HG03025 (cell line): ENCODE data around the gene NHS.

ENCODE experiments used
- ATAC-seq: cut with Tn5 transposase; IDR thresholded peaks from one replicate; pipeline ENCODE4 v1.9.1; 2021; ENCODE audit warnings: mild to moderate bottlenecking, moderate library complexity; ENCODE audit not compliant: unreplicated experiment, low FRiP score

The NHS gene

GRCh38 chrX:17705211-17705610 is 330.2 kb downstream of the NHS start:
- ATAC-seq: no peak

DNA sequence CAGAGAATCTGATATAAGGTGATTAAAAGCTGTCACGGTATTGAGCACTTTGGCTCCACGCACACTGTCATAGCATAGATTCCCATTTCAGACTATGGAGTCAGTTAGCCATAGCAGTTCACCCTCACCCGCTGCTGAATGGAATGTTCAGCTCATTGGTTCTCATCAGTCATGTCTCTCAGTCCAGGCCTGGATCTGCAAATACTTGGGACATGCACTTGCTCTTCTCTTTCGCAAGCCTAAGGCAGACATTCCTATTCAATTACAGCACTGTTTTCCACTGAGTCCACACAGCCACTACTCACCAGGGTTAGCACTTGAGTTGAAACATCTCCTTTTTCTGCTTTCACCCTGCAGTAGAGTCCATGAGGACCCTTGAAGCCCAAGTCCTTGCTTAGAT is 331.7 kb downstream of the NHS start:
- ATAC-seq: no peak

DNA sequence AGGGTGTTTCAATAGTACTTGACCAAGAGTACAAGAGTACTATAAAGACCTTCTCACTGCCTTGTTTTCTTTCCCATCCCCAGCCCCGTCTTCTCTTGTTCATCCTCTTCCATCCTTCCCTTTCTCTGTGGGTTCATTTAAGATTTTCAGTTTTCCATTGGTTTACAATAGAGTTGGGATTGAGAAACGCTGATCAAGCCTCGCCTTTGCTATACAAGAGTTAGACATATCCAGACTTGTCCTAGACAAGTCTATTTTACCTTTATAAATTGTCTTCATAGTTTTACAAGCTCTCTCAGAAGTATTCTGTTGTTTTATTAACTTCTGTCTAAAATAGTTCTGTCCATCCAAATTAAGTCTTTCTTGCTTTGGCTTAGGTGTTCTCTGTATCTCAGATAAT is 332.7 kb downstream of the NHS start:
- ATAC-seq: no peak

DNA sequence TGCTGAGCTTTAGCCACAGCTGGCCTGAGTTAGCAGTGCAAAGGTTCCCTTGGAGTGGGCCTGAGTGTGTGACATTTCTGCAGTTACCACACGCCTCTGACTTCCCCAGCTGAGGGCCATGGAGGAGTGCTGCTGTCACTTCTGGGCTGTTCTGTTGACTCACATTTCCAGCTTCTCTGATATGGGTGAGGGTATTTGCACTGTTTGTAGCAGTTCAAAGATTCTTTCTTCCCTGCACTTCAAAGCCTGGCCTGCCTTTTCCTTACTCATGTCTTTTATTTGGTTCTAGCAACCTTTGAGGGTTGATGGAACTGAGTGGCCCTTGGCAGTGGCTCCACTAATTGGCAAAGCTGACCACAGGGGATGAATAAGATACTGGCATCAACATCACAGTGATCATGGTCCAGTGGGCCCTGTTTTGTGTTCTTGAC is 335.9 kb downstream of the NHS start:
- ATAC-seq: no peak

DNA sequence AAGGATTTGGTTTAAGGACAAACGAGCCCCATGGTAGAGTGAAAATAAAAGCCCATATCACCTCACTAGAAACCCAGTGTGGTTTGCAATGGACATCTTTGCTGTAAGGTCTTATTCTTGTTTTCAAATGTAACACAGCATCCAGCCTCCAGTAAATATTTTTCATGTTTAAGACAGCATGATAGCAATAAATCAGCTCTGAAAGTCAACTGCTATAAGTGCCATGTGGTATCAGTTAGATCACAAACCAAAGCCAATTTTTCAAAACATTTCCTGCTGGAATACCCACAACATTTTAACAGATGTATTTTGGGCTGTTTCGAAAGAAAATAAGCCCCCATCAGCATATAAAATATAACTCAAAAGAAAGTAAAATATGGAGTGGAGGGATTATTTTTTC is 338.3 kb downstream of the NHS start:
- no peak for ATAC-seq

- no peak for ATAC-seq
Observed at GRCh38 chrX:17718649-17719165, 343.7 kb downstream of the NHS start.

DNA sequence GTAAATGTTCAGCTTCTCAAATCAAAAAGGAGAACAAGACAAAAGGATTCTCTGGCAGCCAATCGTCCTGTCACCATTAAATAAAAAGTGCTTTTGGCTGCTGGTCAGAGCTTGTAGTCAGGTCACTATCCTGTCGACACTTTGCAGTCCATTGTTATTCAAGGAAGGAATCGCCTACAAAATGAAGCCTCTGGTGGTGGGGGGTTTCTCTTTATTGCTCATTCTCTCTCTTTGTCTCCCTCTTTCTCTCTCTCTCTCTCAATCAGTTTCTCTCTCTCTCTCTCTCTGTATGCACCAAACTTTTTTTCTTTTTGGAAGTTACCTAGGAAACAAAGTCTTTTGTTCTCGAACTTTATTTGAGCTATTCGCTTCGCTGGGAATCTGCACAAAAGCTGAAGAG is 344.7 kb downstream of the NHS start:
- no peak for ATAC-seq

DNA sequence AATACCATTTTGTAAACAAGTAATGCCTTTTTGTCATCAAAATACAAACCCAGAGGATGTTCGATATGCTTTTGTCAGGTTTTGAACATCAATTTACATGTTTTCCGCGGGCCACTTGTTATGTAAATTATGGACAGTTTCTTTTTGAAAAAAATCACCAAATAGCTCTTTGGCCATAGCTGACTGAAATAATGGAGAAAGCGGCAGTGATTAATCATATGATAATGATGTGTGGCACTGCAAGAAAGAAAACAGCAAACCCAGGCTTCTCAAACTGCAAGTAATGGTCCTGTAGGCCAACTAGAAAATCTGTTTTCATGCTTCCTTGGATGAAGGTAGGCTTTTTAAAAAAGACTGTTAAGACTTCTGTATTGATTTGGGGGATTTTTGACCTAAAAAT is 346.7 kb downstream of the NHS start:
- ATAC-seq: no peak

GRCh38 chrX:17725181-17725580 is 350.2 kb downstream of the NHS start:
- no peak for ATAC-seq

DNA sequence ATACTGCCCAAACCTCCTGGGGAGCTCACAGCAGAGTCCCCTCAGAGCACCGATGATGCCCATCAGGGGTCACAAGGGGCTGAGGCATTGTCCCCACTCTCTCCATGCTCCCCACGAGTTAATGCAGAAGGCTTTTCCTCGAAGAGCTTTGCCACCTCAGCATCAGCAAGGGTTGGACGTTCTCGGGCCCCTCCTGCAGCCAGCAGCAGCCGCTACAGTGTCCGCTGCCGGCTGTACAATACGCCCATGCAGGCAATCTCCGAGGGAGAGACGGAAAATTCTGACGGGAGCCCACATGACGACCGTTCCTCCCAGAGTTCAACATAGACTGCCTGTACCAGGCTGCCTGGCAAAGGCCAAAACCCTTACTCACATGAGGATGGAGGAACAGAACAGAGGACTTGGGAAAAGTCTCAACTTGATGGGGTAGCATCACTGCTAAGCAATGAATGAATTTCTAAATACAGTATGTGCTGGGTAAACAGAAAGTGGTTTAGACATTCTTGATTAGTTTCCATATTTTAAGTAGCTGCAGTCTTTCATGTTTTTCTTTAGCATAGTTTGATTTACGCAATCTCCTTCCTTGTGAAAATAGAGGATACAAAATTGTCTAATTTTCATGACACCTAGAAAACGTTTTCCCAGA is 357.3 kb downstream of the NHS start:
- no peak for ATAC-seq

GRCh38 chrX:17735406-17735805 is 360.4 kb downstream of the NHS start:
- ATAC-seq: no peak

DNA sequence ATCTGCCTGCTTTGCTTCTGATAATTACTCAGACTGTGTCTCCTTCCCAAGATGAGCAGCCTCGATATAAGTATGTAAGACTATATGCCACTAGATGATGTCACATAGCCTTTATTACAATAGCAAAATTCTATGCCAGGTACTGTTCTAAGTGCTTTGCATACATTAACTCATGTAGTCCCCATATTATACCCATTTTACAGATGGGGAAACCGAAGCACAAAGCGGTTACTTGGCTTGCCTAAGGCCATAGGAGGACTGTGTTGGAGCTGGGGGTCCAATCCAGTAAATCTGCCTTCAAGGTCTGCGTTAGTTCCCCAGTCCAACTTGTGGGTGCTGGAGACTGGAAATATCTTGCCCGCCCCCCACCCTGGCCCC is 361.5 kb downstream of the NHS start:
- ATAC-seq: no peak

GRCh38 chrX:17736856-17737709 is 362.1 kb downstream of the NHS start, which contains the start of gene SCML1:
Gene SCML1 (plus strand): TSS chrX:17737493. CDS start chrX:17744187, 6,694 bp downstream.
- ATAC-seq: no peak

DNA sequence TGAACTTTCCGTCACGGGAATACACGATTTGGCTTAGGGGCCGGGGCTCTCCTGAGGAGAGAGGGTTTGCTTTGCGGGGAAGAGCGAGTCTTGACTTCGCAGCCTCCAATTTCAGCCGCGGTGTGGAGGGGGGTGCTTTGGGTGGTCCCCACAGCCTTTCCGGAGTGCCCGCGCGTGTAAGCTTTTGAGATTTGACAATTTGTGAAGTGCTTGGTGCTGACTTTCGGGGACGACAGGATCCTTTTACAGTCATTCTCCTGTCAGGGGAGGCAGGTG is 362.6 kb downstream of the NHS start:
- no peak for ATAC-seq

GRCh38 chrX:17737986-17738713 is 363.1 kb downstream of the NHS start:
- ATAC-seq: no peak

DNA sequence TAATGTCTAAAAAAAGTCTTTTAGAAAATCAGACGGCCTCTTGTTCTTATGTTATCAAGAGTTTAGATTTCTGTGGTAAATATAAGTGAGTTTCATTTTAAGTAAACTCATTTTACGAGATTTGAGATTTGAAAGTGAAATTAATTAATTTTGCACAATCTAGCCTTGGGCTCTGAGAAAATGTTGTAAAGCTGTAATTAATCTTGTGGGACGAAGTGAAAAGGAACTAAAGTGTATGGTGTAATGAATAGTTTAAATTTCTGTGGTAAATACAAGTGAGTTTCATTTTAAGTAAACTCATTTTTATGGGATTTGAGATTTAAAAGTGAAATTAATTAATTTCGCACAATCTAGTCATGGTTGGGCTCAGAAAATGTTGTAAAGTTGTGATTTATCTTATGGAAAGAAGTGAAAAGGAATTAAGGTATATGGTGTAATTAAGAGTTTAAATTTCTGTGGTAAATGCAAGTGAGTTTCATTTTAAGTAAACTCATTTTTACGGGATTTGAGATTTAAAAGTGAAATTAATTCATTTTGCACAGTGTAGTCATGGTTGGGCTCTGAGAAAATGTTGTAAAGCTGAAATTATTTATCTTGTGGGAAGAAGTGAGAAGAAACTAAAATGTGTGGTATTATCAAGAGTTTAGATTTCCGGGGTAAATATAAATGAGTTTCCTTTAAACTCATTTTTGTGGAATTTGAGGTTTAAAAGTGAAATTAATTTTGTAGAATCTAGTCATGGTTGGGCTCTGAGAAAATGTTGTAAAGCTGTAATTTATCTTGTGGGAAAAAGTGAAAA is 363.9 kb downstream of the NHS start:
- no peak for ATAC-seq

- no peak for ATAC-seq
Observed at GRCh38 chrX:17740137-17741122, 365.4 kb downstream of the NHS start.

DNA sequence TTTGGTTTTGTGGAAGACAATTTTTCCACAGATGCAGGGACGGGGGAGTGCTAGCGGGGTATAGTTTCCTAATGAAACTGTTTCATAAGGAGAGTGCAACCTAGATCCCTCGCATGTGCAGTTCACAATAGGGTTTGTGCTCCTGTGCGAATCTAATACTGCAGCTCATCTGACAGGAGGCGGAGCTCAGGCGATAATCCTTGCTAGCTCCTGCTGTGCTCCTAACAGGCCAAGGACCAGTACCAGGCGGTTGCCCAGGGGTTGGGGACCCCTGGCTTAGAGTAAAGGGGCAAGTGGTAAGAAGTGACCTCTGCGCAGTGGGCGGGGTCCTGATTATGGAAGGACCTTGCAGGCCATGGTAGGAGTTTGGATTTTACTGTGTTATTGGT is 366.1 kb downstream of the NHS start:
- no peak for ATAC-seq

DNA sequence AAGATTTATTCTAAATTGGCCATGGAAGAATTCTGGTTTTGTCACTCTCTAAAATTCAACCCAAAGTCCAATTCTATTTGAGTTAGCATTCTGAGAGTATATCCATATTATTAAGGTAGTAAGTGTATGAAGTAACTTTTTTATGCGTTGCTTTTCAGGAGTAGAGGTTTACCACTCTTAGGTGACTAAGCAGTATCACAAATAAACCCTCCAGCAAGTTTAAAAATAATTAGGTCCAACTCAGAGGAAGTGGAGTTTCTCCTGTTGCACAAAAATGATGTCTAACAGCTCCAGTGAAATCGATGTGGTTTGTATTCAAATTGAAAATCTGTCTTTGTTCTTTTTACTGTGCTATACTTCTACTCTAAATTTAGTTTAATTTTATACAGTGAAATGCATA is 368.9 kb downstream of the NHS start:
- no peak for ATAC-seq
